ENCODE measurements around the gene ZMYM2. TPM values are rescaled to one million over a fixed set of nuclear protein-coding genes. Genes with fewer than 3 reads are reported as not detected.
A peak's percentile ranks its signal among the peaks of the same experiment; 100 is the strongest.

The ZMYM2 gene
- polyA plus RNA-seq, 1 donor: 44.9 TPM

DNA sequence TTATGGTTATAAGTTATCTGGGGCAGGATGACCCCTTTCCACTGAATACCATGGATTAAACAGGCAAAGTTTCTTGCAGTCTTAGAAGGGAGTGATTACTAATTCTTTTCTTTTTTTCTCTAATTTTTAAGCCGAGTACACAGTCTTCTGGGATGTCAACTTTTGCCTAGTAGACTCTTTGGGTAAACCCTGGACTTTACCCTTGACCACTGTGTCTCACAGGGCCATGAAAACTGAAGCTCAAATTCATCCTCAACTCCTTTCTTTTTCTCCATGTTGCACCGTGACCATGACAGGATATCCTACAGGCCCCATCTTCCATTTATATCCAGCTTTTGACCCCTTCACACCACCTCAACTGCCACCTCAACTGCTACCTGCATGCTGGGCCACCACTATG is 150.5 kb downstream of the ZMYM2 start:
- no peak for DNase-seq

DNA sequence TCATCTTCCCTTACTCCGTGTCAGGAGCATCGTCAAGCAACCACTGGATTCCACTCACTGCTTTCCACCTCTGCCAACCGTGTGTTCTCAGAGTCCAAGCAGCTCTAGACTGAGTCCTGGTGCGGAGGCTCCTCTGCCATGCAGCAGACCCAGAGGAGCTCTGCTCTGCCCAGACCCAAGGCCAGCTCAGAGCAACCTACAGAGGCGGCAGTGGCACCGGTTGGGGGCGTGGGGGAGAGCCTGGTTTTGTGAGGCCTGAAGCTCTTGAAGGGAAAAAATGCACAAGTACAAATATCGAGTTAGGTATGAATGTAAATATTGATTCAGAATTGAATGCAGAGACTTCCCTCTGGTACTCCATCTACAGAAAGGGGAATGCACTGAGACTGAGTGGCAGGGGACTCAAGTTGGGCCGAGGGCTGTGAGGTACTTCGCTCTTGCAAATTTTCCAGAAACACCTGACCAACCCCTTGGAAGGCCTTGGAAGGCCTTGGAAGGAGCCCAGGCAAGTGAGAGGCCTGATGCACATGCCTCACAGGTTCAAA is 155.6 kb downstream of the ZMYM2 start:
- DNase-seq: no peak

DNA sequence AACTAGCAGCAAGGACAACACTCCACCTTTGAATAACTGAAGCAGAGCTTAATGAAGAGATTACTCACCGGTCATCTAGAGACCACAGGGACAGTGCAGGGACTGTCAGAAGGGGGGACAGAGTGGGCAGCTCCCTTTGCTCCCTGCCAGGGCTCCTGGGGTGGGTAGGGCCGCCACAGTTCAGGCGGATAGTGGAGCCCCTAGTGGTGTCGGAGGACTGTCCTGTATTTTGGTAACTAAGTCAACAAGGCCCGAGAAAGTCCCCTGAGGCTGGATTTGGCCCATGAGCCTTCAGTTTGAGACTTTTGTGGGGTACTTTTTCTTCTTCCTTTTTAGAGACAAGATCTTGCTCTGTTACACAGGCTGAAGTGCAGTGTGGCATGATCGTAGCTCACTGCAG is 157.7 kb downstream of the ZMYM2 start:
- DNase-seq: no peak

DNA sequence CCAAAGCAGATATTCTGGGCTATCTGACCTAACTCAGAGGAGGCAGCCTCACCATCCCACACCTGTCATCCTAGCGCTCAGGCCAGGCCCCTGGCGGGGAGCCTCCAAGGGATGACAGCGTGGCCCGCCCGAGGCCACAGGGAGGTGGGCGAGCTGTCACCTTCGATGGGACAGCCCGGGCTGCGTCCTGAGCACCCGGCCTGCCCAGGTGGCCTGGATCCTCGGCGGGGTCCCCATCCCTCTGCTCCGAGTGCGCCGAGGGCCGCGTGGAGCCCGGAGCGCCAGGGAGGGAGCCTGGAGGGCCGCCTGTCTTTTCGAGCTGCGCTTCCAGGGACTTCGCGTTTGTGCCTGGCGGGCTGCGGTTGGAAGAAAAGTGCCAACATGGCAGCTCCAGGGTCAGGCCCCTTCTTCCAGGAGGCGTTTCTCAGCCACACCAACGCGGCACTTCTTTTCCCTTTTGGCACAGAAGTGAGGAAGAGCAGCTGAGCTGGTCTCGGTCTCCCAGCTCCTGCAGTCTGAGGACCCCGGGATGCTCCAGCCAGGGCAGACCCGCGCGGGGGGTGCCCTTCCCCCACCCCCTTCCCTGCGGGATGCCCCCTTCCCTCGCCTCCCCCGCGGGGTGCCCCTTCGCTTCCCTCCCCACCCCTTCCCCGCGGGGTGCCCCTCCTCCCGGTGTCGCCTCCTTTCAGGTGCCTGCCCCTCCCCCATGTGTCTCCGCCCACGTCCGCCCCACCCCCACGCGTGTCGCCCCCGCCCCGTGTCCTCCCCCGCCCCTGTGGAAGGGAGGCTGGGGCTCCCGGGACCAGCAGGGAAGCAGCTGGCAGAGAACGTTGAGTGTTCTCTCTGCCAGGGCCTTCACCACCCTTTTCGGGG is 160.0 kb downstream of the ZMYM2 start:
- peak; percentile 51 for DNase-seq

DNA sequence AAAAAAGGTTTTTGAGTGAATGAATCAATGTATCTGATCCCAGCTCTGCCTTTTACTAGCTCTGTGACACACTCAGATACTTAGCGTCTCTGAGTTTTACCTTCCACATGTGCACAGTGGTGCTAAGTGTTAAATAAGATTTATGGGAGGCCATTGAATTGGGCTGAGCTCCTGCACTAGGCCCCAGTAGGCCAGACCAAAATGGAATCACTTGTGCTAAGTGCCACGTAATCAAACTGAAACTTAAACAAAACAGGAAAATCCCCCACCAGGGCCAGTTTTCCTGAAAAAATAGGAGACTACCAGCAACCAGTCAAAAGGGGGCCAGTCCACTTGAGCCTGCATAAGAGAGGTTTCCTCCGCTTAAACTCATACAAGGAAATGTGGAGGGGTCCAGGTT is 161.4 kb downstream of the ZMYM2 start:
- no peak for DNase-seq

DNA sequence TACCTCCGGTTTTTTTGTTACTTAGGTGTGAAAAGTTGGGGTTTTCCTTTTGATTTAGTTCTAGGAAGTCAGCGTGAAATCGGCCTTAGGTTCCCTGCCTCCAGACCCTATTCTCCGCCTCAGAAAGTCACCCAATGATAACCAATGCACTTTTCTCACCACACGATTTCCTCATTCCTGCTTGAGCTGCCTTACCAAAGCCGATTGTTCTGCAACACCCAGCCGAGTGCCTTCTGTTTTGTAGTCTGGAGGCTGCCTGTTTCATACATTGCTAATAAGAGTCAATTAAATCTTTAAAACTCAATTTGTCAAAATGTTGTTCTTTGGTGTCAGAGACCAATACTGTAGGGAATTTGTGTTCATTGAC is 162.6 kb downstream of the ZMYM2 start:
- no peak for DNase-seq

DNA sequence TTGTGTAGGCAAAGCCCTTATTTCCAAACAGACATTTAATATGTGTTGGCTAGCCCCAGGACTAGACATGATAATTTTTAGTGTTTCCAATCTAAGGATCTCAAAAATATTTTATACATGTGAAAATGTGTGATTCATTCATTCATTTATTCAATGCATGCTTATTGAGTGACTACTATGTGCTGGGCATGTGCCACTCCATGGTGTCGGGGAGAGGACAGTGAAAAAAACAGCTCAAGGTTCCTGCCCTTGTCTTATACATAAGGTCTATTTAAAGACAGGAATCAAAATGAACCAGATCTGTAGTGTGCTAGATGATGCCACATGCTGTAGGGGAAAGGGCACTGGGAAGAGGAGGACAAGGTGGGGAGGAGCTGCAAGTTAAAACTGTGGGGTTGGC is 165.8 kb downstream of the ZMYM2 start:
- no peak for DNase-seq

DNA sequence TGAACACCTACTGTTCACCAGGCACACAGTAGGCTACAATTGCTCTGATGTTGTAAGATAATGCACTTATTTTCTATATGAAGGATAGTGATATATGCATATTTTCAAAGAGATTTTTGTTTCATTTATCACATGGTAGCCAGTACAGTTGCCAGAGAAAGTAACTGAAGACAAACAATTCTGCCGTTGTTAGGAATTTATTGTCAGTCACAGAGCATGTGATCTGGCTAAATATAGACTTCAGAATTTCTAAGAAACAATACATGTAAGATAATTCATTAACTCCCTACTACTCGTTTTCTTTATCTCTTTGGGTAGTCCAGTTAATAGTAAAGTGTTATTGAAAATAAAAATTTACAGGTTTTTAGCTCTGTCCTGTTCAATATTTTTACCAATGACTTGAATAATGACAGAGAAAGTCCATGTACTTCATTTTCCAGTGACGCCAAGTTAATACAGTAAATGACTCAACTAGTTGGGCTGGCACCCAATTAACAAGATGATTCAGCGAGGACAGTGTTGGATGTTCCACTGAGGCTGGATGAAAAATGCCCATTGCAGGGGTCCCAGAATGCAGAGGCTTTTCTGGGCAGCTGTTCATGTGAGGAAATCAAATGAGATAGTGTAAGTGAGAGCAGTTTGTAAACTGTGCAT is 166.7 kb downstream of the ZMYM2 start:
- no peak for DNase-seq

DNA sequence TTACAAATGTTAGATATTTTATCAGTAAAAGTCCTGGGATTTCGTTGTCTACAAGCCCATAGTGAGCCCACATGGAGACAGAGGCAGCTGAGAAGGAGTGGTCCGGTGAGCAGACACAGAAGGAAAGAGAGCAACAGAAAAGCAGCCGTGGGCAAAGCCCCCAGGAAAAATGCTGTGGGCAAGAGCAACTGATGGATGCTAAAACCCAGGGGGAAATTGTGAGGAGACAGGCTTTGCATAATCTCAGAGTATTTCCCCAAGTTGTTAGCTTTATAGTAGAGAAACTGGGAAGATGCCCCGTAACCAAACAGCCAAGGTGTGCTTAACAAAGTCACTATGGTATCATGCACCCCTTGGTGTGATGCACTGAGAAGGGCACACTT is 167.2 kb downstream of the ZMYM2 start:
- DNase-seq: no peak

DNA sequence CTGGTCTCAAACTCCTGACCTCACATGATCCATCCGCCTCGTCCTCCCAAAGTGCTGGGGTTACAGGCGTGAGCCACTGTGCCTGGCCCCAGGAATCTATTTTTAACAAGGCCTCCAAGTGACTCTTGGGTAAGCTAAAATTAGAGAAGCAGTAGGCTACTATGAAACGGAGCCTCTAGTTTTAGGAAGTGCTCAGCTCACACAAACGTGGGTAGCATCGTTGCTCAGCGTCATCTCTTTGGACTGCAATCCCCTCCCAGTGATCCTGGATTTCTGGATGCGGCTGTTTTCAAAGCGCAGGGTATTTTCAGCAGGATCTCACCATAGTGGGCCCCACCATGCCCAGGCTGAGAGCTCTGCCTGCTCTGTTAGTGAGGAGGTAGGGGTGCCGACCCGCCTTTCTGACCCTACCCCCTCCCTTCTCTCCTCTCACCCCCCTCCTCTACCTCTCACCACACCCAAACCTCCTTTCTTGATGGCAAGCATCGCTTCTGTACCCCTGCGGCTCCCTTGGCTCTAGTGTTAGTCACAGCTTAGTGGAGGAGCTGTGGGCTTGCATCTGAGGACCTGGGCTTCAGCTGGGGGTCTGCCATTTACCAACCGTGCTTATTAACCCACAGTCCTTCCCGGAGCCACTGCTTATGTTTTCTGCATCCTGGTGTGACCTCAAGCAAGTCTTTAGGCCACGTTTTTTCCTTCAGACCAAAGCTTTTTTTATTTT is 168.2 kb downstream of the ZMYM2 start:
- DNase-seq: no peak

DNA sequence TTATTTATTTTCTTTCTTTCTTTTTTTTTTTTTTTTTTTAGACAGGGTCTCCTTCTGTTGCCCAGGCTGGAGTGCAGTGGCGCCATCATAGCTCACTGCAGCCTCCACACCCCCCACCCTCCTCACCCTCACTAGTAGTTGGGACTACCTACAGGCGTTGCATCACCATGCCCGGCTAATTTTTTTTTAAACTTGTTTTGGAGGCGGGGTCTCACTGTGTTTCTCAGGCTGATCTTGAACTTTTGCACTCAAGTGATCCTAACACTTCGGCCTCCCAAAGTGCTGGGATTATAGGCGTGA is 168.7 kb downstream of the ZMYM2 start:
- DNase-seq: no peak

DNA sequence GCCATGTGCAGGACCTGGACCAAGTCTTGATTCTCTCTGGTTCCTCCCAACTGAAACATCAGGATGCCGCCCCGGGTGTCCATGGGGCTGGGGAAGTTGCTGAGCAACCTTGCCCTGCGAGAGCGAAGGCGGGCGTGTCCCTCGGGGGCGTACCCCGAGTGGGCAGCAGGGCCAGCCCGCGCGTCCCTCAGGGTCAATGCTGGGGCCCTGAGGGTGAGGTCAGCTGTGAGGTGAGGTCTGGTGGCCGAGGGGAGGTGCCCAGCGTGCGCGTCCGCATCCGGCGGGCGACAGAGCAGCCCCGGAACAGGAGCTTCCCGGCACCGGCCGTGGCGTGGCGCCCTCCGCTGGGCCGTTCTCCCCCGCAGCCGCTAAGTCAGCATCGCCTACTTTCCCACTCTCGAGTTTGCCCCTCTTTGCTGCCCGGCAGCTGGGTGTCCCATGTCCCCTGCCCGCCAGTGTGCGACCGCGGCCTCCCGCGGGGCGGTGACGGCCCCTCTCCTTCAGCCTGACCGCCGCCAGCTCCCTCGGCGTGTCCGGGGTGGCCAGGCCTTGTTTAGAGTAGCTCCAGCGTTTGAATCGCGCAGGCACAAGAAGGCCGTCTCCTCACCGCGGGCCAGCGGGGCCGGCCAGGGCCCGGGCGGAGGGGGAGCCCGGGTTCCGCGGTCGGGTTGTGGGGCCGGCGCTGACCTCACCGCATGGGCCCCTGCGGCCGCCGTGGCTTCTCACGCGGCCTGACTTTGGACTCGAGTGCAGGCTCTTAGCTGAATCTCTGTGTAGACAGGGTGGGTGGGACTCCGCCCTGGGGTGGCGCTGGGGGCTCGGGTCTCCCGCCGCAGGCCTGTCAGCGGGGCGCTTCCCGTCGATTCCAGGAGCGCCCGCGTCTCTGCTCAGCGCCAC is 169.3 kb downstream of the ZMYM2 start:
- DNase-seq: peak; percentile 72

DNA sequence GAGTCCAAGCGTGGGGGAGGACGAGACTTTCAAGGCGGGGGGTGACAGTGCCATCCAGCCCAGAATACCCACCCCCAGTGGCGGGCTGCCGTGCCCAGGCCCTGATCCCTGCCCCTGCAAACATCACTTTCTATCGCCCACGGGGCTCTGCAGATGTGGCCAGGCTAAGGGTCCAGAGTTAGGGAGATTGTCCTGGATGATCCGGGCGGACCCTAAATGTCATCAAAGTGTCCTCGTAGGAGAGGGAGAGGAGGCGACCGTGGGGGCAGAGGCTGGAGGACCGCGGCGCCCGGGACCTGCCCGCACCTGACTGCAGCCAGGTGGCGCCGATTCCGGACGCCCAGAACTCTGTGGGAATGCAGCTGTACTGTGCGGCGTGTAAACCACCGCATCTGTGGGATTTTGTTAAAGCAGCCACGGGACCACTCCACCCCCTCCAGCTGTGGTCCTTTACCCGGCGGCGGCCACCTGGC is 170.0 kb downstream of the ZMYM2 start:
- DNase-seq: no peak

DNA sequence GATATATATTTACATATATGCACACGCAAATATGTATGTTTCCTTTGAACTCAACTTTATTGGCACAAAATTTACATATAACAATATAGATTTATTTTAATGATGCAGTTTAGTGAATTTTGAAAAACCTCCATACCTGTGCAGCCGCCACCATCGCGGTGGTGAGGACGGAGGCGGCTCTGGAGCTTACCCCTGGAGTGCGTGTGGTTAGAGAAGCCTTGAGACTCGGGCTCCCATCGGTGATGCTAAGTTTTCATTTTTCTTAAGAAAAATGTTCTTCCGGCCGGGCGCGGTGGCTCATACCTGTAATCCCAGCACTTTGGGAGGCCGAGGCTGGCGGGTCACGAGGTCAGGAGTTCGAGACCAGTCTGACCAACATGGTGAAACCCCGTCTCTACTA is 170.5 kb downstream of the ZMYM2 start:
- DNase-seq: no peak

DNA sequence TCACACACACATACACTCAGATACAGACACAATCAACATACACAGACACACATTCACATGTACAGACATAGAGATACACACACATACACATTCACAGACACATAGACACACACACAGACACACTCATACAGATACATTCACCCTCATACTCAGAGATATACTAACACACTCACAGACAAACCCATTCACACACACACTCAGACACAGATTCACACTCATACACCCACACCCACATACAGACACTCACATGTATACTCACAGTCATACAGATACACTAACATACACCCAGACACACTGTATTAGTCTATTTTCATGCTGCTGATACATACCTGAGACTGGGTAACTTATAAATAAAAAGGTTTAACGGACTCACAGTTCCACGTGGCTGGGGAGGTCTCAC is 171.5 kb downstream of the ZMYM2 start:
- no peak for DNase-seq

DNA sequence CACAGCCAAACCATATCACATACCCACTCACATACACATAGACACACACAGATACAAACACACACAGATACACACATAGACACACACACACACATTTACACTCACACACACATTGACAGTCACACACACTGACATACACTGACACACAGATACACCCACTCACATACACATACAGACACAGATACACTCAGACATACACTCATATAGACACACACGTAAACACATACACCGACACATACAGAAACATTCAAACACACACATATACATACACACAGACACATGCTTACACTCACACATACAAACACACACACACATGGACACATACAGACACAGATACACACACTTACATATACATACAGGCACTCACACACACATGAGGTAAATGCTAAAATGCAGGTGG is 172.1 kb downstream of the ZMYM2 start:
- no peak for DNase-seq

DNA sequence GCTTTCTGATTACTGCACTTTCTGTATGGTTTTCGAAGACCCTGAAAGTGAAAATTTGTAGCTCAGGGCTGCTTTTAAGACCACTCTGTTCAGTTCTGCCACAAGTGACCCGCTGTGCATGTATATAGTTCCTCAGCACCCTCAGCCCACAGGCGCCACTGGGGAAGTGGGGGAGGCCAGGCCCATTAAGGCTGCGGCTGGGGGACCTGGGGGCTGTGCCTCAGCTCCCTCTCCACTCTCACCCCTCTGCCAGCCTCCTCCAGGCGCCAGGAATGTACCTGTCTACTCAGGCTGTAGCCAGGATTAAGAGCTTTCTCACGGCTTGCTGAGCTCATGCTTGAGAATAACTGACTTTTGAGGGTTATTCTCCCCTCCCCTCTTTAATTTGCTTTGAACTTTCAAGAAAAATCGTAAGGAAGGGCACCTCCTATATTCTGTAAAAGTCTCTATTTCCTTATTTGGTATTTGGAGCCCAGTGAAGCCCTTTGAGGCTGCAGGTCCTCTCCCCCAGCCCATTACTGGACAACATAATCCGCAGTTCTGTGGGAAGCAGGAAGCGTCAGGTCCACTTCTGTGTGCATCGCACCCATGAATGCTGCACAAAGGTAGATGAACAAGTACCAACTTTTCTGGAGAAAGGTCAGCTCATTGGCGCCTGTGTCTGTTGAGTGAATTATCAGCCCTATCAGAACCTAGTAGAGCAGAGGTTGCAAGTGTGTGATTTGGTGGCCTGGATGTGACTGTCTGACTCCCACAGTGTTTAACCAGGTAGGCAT is 172.7 kb downstream of the ZMYM2 start:
- no peak for DNase-seq

DNA sequence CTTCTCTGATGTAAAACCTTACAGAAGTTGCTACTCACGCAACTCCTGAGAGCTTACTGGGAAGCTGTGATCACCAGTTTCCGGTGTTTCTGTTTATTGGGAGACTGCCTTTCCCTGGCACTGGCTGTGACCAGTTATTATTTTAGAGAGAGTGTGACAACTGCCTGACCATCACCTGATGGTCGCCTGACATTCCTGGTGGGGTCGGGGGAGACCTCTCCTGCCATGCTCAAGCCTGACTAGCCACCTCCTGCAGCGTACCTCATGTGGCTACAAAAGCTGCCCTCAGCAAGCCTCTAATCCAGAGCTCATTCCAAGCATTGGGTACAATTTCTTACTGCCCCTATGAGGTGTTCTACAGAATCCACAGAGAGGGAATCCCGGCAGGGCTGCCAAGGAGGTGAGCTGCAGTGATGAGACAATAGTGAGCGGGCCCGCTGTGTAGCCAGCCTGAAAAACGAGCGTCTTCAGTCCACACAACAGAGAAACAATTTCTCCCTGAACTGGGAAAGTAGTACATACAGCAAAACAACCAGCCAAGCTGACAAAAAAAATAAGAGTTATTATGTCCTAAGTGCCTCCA is 173.6 kb downstream of the ZMYM2 start:
- no peak for DNase-seq

DNA sequence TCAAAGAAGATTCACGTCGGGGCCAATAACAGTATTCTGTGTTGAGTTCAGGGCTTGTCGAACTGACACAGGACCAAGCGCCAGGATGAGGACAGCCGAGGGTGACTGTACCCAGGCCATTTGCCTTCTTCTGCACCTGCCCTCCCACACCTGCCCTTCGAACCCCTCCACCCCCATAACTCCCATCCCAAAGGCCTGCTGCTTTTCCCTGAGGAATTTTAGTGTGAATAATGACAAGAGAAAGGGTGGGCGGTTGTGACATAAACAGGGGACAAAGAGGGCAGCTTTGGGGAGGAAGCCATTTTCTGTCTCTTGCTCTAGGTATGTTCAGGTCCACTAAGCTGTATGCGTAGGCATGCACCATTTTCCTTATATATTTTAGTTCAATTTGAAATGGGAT is 176.2 kb downstream of the ZMYM2 start:
- no peak for DNase-seq

DNA sequence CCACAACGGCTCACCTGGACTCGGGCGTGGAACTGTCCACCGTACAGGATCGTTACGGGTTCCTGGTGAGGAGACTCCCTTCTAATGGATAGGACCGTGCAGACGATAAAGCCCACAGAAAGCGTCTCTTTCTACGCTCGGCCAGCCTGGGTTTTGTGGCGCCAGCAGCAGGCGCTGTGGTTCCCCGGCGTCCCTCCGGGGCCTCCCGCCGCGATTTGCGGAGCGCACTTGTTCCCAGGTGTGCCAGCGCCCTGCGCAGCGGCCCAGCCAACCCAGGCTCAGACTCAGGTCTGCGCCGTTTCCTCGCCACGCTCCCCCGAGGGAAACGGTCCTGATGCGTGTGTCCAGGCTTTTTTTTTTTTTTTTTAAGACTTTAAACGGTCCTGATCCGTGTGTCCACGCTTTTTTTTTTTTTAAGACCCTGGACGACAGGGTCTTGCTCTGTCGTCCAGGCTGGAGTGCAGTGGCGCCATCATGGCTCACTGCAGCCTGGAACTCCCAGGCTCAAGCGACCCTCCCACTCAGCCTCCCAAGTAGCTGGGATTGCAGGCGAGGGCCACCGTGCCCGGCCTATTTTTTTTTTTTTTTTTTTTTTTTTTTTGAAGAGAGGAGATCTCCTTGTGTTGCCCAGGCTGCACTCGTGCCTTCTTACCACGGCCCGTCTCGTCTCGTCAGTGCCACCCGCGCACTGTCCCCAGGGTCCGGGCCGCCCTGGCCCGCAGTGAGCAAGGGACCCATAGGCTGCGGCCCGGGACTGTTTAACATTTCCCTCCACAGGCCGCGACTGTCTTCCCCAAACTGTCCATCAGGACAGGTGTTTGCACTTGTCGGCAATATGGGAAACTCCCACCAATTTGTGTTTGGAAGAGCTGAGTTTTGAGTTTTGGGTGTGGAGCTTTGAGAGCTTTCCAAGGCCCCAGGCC is 178.5 kb downstream of the ZMYM2 start:
- no peak for DNase-seq
